Epidermal melanocyte (primary cell): ENCODE data around the gene ZNF594.
"Not testable (repeated sequence)": the region's sequence is repeated elsewhere in the genome, so short reads cannot be mapped to it uniquely, and the experiment has no call there.

Source experiments
- DNase-seq: peaks from one replicate; pipeline ENCODE4 v3.0.0; 2011; ENCODE audit warnings: low spot score; ENCODE audit not compliant: insufficient read length

The ZNF594 gene

GRCh38 chr17:5191541-5192417 is at the start of gene ZNF594:
Gene ZNF594, minus strand, starts transcription at chr17:5191868. Its CDS starts 7,612 bp downstream, at chr17:5184256.
- peak; percentile 92 for DNase-seq

GRCh38 chr17:5239769-5240168 is 48.1 kb upstream of the ZNF594 start:
- DNase-seq: not testable (repeated sequence)

GRCh38 chr17:5238333-5238732 is 46.7 kb upstream of the ZNF594 start:
- no peak for DNase-seq

DNA sequence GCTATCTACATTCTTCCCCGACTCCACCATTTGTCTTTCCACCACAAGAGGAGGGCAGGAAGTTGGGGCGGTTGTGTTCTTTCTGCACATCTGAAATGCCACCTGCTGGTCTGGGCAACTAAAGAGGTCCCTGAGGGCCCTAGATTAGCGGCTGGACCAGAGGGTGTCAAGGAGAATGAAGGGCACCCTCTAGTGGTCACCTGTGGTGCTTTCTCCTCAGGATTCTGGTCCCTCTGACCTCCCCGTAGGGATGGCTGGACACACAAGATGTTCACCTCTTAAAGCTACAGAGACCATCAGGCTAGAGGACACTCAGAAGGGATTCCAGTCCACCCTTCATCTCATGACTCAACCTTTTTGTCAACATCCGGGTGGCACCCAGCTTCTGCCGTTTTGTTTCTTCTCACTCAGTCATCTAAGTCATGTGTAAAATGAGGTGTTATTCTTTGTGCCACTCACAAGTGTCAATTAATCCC is 45.9 kb upstream of the ZNF594 start:
- DNase-seq: no peak

DNA sequence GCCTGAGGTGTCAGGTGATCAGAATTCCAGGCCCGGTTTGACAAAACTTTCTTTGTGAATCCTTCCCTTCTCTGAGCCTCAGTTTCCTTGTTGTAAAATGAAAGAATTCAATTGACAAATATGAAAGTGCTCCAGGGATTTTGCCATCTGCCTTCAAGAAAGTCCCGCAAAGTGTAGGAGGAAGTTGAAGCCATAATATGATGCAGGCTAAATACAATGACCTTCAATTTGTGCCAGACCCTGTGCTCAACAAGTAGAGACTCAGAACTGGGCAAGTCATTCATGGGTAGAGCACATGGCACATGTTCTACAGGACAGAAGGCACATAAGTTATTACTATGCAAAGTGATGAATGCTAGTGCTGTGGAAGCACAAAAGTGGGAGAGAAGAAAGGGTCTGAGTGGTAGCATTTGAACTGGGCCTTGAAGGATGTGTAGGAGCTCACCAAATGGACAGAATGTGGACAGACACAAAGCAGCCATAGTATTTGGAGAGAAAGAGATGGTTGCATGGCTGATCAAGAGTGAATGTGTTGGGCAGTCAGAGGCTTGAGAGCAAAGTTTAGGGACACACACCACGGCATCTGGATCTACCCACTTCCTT is 45.4 kb upstream of the ZNF594 start:
- no peak for DNase-seq

DNA sequence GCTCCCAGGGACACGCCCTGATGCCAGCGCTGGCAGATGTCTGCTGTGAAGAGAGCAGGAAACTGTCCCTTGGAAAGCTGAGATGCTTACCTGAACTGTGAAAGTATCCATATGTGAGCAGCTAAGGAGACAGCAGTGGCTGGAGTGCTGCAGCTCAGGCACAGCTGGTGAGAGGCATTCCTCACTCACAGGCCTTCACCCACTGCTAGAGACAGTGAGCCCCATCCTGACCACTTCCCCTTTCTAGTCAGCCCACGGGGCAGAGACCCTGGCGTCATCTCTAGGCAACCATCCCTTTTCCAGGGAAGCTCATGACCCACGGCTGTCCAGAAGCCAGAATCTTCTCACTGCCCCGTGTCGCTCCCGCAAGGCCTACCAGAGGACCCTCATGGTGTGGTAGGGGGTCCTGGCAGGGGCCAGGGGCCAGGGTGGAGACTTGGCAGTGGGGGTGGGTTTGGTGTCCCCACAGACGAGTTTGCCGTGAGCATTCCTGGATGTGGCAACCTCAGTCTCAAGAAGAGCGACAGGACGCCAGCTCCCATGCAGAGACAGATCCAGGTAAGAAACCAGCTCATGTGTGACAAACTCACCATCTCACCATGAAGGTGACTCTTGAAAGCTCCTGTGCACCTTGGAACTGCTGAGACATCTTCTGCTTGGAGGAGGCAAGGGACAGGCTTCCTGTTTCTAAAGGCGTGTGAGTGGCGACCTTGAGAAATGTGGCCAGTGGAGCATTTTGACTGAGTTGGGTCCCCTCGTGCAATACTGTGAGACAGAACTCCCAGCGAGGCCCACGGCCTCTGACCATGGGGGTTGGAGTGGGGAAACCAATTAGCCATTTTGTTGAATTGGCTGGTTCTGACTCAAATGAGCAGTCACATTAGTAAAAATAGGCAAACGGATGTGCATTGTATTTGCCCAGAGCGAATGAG is 43.2 kb upstream of the ZNF594 start, which contains the start of gene SCIMP:
Gene SCIMP (minus strand): TSS at position 216 of the 932 bp plus-strand sequence. CDS start 105 bp downstream, at position 111.
- no peak for DNase-seq

- DNase-seq: not testable (repeated sequence)
Observed at GRCh38 chr17:5233492-5233891, 41.8 kb upstream of the ZNF594 start.

GRCh38 chr17:5226940-5227878 is 35.5 kb upstream of the ZNF594 start:
- DNase-seq: no peak

- DNase-seq: no peak
Observed at GRCh38 chr17:5225668-5226457, 34.2 kb upstream of the ZNF594 start.

DNA sequence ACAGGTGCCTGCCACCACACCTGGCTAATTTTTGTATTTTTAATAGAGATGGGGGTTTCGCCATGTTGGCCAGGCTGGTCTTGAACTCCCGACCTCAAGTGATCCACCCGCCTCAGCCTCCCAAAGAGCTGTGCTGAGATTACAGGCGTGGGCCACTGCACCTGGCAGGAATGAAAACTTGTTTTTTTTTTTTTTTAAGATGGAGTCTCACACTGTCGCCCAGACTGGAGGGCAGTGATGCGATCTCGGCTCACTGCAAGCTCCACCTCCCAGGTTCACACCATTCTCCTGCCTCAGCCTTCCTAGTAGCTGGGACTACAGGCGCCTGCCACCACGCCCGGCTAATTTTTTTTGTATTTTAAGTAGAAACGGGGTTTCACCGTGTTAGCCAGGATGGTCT is 30.2 kb upstream of the ZNF594 start:
- not testable (repeated sequence) for DNase-seq

DNA sequence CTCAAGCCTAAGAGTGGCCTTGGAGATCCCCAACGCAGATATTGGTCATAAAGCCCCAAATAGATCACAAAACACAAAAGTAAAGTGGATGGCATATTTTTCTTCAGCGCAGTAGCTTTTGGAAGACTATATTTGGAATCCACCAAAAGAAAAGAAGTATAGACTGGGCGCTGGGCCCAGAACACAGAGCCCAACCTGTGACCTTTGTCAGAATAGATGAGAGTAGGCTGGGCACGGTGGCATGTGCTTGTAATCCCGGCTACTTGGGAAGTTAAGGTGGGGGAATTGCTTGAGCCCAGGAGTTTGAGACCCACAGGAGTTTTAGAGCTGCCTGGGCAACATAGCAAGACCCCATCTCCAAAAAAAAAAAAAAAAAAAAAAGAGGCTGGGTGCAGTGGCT is 28.4 kb upstream of the ZNF594 start:
- no peak for DNase-seq

DNA sequence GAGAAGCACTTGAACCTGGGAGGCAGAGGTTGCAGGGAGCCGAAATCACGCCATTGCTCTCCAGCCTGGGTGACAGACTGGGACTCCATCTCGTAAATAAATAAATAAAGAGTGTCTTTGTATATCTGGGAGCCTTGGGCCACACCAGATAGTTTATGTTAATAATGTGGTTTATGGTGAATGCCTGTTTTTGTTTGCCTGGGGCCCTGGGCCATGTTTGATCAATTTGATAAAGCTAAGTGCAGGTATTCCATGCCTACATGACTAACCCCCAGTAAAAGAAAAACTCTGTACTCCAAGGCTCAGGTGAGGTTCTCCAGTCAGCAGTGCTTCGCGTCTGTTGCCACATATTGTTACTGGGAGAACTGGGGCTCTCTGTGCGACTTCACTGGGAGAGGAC is 27.9 kb upstream of the ZNF594 start:
- no peak for DNase-seq

DNA sequence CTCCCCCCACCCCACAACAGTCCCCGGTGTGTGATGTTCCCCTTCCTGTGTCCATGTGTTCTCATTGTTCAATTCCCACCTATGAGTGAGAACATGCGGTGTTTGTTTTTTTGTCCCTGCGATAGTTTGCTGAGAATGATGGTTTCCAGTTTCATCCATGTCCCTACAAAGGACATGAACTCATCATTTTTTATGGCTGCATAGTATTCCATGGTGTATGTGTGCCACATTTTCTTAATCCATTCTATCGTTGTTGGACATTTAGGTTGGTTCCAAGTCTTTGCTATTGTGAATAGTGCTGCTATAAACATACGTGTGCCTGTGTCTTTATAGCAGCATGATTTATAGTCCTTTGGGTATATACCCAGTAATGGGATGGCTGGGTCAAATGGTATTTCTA is 25.9 kb upstream of the ZNF594 start:
- not testable (repeated sequence) for DNase-seq

DNA sequence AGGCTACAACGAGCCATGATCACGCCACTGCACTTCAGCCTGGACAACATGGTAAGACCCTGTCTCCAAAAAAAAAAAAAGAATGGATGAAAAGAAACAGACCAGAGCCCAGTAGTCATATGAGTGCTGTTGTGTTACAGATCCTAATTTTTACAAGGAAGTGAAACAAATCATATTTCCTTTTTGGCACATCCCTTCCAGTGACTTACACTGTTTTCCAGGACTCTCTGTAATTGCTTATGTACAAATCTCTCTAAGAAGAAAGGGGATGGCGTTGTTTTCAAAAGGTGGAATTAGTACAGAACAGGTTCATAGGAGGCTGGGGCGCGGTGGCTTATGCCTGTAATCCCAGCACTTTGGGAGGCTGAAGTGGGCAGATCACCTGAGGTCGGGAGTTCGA is 19.8 kb upstream of the ZNF594 start:
- no peak for DNase-seq

- DNase-seq: no peak
Observed at GRCh38 chr17:5210614-5211252, 19.1 kb upstream of the ZNF594 start.

DNA sequence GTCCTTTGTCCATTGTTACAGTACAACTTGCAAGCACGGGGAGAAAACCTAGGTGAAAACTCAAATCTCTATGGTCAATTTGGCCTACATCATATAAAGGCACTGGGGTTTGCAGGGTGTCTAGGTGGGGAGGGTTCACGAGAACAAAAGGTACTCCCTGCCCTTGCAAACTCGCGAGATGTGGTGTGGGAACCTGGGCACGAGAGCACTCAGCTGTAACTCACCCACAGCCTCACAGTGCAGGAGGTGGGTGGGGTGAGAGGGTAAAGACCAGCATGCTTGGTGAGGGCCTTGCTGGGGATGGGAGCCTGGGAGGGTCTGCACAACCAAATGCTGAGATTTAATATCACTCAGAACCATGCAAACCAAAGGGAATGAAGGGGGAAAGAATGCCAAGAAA is 18.4 kb upstream of the ZNF594 start:
- DNase-seq: no peak

DNA sequence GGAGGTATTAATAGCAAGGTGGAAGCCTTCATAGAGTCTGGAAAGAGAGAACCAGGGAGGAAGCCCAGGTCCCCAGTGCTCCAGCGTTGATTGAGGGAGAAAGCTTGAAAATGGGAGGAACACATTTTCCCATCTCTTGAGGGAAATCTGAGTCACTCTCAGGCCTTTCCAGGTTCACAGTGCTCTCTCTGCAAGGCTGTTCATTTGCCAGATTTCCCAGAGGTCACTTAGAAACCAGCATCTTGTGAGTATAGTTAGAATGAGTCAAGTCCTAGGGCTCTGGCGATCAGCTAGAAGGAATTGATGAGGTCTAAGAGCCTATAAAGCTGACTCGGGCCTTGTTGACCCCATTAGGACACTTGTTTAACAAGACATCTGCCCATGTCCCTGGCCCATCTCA is 17.7 kb upstream of the ZNF594 start:
- DNase-seq: no peak

- no peak for DNase-seq
Observed at GRCh38 chr17:5203908-5204294, 12.2 kb upstream of the ZNF594 start.
